ENCODE measurements around the gene SFXN3. TPM values are rescaled to one million over a fixed set of nuclear protein-coding genes. Genes with fewer than 3 reads are reported as not detected.
"Not testable (repeated sequence)": the region's sequence is repeated elsewhere in the genome, so short reads cannot be mapped to it uniquely, and the experiment has no call there.

The SFXN3 gene
- total RNA-seq, 4 donors from 2014 or later = 35.8 to 56.8 (median 43.3) TPM

GRCh38 chr10:101031796-101032636, 982 bp downstream of the SFXN3 start:
- Histone ChIP-seq H3K27ac (peak overlapping the region; percentile 94 to 99 (median 97)), H3K4me3 (replicated peaks in 1 of 3) (peak overlapping the region; percentile 24 to 84 (median 66)), H3K4me1 (peaks cover 22 to 36% of the 10 kb centered on the region in 2 donors), H3K27me3 (no peaks in the 10 kb centered on the region), H3K9me3 (no peaks in the 10 kb centered on the region), H3K36me3 (peaks cover 6 to 12% of the 10 kb centered on the region in 2 donors)
- 0% methylated on average over 11 to 42 of the region's 47 CpGs for WGBS, 2 donors
- intact Hi-C loops (cut with DNase I) = loop anchor here (5.0 kb wide), 1 partner anchor 35 kb away; no protein-coding TSS in a partner anchor
- TF ChIP-seq POLR2A (IDR thresholded peaks at IDR 0.05) = peak; percentile 38 to 60
- TF ChIP-seq CTCF (IDR thresholded peaks at IDR 0.05) = no peak
- DNase-seq = peak; percentile 75 to 79

- H3K27me3 ChIP-seq = no peaks in the 10 kb centered on the region
- peaks cover 12 to 18% of the 10 kb centered on the region in 2 donors for H3K36me3 ChIP-seq
- WGBS, 2 donors = 12 to 17% methylated on average over 6 of the region's 6 CpGs
- DNase-seq = peak; percentile 79 to 81
- H3K9me3 ChIP-seq = no peaks in the 10 kb centered on the region
- TF ChIP-seq POLR2A (IDR thresholded peaks at IDR 0.05) (no peak), CTCF (IDR thresholded peaks at IDR 0.05) (no peak)
- H3K4me1 ChIP-seq = peaks cover 22 to 36% of the 10 kb centered on the region in 2 donors
- H3K4me3 ChIP-seq (replicated peaks in 1 of 3) = peak overlapping the region; percentile 24 to 84 (median 66)
- H3K27ac ChIP-seq = peak overlapping the region; percentile 94 to 99 (median 97)
- intact Hi-C loops (cut with DNase I) = loop anchor here (5.0 kb wide), 1 partner anchor 35 kb away; no protein-coding TSS in a partner anchor
Measured at GRCh38 chr10:101032637-101033224, 1.7 kb downstream of the SFXN3 start.

DNA sequence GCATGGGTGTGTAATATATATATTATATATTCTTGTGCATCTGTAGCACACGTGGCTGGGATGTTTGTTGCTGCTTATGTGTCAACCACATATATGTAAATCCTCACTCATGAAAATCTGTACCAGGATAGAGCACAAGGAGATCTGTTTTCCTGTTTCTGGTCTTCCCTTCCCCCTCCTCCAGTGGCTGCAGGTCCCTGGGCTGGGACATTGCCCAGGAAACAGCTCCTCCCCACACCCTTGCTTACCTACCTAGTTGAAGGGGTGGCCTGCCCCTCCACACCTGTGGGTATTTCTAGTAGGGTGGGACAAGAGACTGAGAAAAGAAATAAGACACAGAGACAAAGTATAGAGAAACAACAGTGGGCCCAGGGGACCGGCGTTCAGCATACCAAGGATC, 2.2 kb downstream of the SFXN3 start:
- Histone ChIP-seq H3K27me3 (no peaks in the 10 kb centered on the region), H3K27ac (peak overlapping the region; percentile 94 to 99 (median 97)), H3K36me3 (peaks cover 17 to 18% of the 10 kb centered on the region in 2 donors), H3K4me1 (peaks cover 22 to 36% of the 10 kb centered on the region in 2 donors), H3K9me3 (no peaks in the 10 kb centered on the region), H3K4me3 (replicated peaks in 1 of 3) (peak overlapping the region in 1 of 3 donors; percentile 84)
- TF ChIP-seq CTCF (IDR thresholded peaks at IDR 0.05) (no peak), POLR2A (IDR thresholded peaks at IDR 0.05) (no peak)
- 79 to 80% methylated on average over 3 of the region's 3 CpGs for WGBS, 2 donors
- DNase-seq = no peak
- intact Hi-C loops (cut with DNase I) = loop anchor here (5.0 kb wide), 1 partner anchor 34 kb away; no protein-coding TSS in a partner anchor

- DNase-seq; H3K27me3 ChIP-seq; H3K27ac ChIP-seq; H3K4me3 ChIP-seq (replicated peaks in 1 of 3); H3K9me3 ChIP-seq: not testable (repeated sequence)
- Histone ChIP-seq H3K4me1 (peaks cover 22 to 28% of the 10 kb centered on the region in 2 donors), H3K36me3 (peaks cover 18 to 22% of the 10 kb centered on the region in 2 donors)
- intact Hi-C loops (cut with DNase I) = loop anchor here (5.0 kb wide), 1 partner anchor 33 kb away; no protein-coding TSS in a partner anchor
- WGBS, 2 donors = 90 to 95% methylated on average over 4 of the region's 4 CpGs
Measured at GRCh38 chr10:101034404-101034803, 3.4 kb downstream of the SFXN3 start.

DNA sequence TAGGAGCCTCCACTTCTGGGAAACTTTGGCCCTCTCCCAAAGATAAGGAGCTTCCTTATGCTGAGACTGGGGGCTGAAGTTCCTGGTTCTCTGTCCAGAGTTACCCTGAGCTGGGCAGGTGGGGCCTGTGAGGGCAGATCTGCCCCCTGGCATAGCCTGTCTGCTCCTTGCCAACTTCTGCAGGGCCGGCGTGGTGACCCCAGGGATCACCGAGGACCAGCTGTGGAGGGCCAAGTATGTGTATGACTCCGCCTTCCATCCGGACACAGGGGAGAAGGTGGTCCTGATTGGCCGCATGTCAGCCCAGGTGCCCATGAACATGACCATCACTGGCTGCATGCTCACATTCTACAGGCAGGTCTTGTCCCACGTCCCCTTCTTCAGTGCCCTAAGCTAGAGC, 4.3 kb downstream of the SFXN3 start:
- peaks cover 20% of the 10 kb centered on the region in 2 donors for H3K4me1 ChIP-seq
- H3K9me3 ChIP-seq = no peaks in the 10 kb centered on the region
- H3K27ac ChIP-seq = no peak overlapping the region
- peaks cover 18 to 22% of the 10 kb centered on the region in 2 donors for H3K36me3 ChIP-seq
- no peak overlapping the region for H3K4me3 ChIP-seq (replicated peaks in 1 of 3)
- intact Hi-C loops (cut with DNase I) = no loop called here
- no peak for DNase-seq
- no peaks in the 10 kb centered on the region for H3K27me3 ChIP-seq
- no peak for TF ChIP-seq POLR2A (IDR thresholded peaks at IDR 0.05)
- no peak for TF ChIP-seq CTCF (IDR thresholded peaks at IDR 0.05)
- WGBS, 2 donors = 89 to 92% methylated on average over 7 of the region's 7 CpGs
